Gastroesophageal sphincter (tissue), 4 donors: ENCODE measurements around the gene INAVA. TPM values are rescaled to one million over a fixed set of nuclear protein-coding genes. Genes with fewer than 3 reads are reported as not detected.

Source experiments
- ATAC-seq: fragments of 150-250 bp; one replicate; pipeline ENCODE4 v1.9.1; 2016; ENCODE audit warnings: mild to moderate bottlenecking, moderate library complexity
- H3K27ac ChIP-seq, 4 donors: fragments of 200-600 bp; sonication (generic) in 3 of 4; 1 replicate in 3 of 4; 2 replicates in 1 of 4; pipeline ENCODE4 v1.5.1; 2016 to 2019
- H3K27me3 ChIP-seq: fragments of 200-600 bp; sonication (generic); one replicate; pipeline ENCODE4 v1.5.1; 2019
- H3K36me3 ChIP-seq, 2 donors: fragments of 200-600 bp; sonication (generic); one replicate each; pipeline ENCODE4 v1.5.1; 2019; ENCODE audit warnings: control low read depth in 1 of 2
- H3K4me1 ChIP-seq, 3 donors: fragments of 200-600 bp; sonication (generic); 1 replicate in 2 of 3; 2 replicates in 1 of 3; pipeline ENCODE4 v1.5.1; 2016 to 2019; ENCODE audit warnings: control low read depth in 2 of 3
- H3K4me3 ChIP-seq, 2 donors: fragments of 200-600 bp; sonication (generic); one replicate each; pipeline ENCODE4 v1.5.1; 2019; ENCODE audit warnings: mild to moderate bottlenecking in 1 of 2, moderate library complexity in 1 of 2
- H3K9me3 ChIP-seq, 3 donors: fragments of 200-600 bp; sonication (generic); one replicate each; pipeline ENCODE4 v1.5.1; 2017 to 2019; ENCODE audit warnings: control low read depth in 2 of 3
- CTCF ChIP-seq, 4 experiments: fragments of 200-600 bp in 2 of 4; fragments of 450-650 bp in 2 of 4; sonication (generic) in 1 of 4; IDR thresholded peaks; one replicate each; pipeline ENCODE4 v1.5.1; 2017 to 2019; ENCODE audit warnings: antibody characterized with exemption in 4 of 4, mild to moderate bottlenecking in 2 of 4, moderate library complexity in 2 of 4
- EP300 ChIP-seq: sonication (generic); formaldehyde crosslinking; IDR thresholded peaks from one replicate; pipeline ENCODE4 v1.6.1; 2017; ENCODE audit warnings: antibody characterized with exemption, mild to moderate bottlenecking
- POLR2A ChIP-seq, 2 donors: fragments of 450-650 bp; IDR thresholded peaks; one replicate each; pipeline ENCODE4 v1.6.1; 2017; ENCODE audit warnings: antibody characterized with exemption in 2 of 2, mild to moderate bottlenecking in 2 of 2, moderate library complexity in 1 of 2
- POLR2AphosphoS5 ChIP-seq: sonication (generic); formaldehyde crosslinking; IDR thresholded peaks from one replicate; pipeline ENCODE4 v1.6.1; 2017; ENCODE audit warnings: antibody characterized with exemption
- WGBS, 2 donors: methylation state at CpG; one replicate each; pipeline ENCODE4 v1.1.5; 2018; ENCODE audit warnings: low coverage in 1 of 2; 5-methylcytosine and 5-hydroxymethylcytosine counted together
- total RNA-seq, 4 donors: library from RNA; depleted of rRNA; stranded (reverse); fragments of >200 nt; gene quantifications; one replicate each; pipeline ENCODE4 v1.1.0, GENCODE V29; 2016

The INAVA gene
- total RNA-seq, 4 donors from 2014 or later, result 0.47 to 2.9 TPM; not detected in 2

- TF ChIP-seq EP300 (no peak), CTCF (IDR thresholded peaks at IDR 0.05) (no peak), POLR2AphosphoS5 (no peak), POLR2A (IDR thresholded peaks at IDR 0.05) (no peak)
- no peaks in the 10 kb centered on the region for H3K4me1 ChIP-seq
- 88 to 94% methylated on average over 3 to 4 of the region's 5 CpGs for WGBS, 2 donors
- no peak for ATAC-seq
- H3K27ac ChIP-seq, result no peak overlapping the region
- peaks cover 2% of the 10 kb centered on the region for H3K27me3 ChIP-seq
- no peaks in the 10 kb centered on the region for H3K9me3 ChIP-seq
- H3K36me3 ChIP-seq, result no peaks in the 10 kb centered on the region
- H3K4me3 ChIP-seq, result no peak overlapping the region
These were observed 9.1 kb downstream of the INAVA start for GRCh38 chr1:200903793-200904192.

GRCh38 chr1:200904772-200905171 is 10.1 kb downstream of the INAVA start:
- Histone ChIP-seq H3K36me3 (no peaks in the 10 kb centered on the region), H3K4me3 (no peak overlapping the region), H3K9me3 (no peaks in the 10 kb centered on the region), H3K27me3 (peaks cover 5% of the 10 kb centered on the region), H3K27ac (no peak overlapping the region), H3K4me1 (no peaks in the 10 kb centered on the region)
- ATAC-seq, result no peak
- no peak for TF ChIP-seq CTCF (IDR thresholded peaks at IDR 0.05)
- TF ChIP-seq POLR2A (IDR thresholded peaks at IDR 0.05), result no peak
- no peak for TF ChIP-seq POLR2AphosphoS5
- TF ChIP-seq EP300, result no peak

GRCh38 chr1:200905411-200906052 is 10.8 kb downstream of the INAVA start:
- no peak for ATAC-seq
- Histone ChIP-seq H3K4me3 (no peak overlapping the region), H3K27ac (no peak overlapping the region), H3K4me1 (no peaks in the 10 kb centered on the region), H3K27me3 (peaks cover 5% of the 10 kb centered on the region), H3K9me3 (no peaks in the 10 kb centered on the region), H3K36me3 (no peaks in the 10 kb centered on the region)
- 69 to 76% methylated on average over 3 to 4 of the region's 4 CpGs for WGBS, 2 donors
- TF ChIP-seq CTCF (IDR thresholded peaks at IDR 0.05) (no peak), POLR2AphosphoS5 (no peak), EP300 (no peak), POLR2A (IDR thresholded peaks at IDR 0.05) (no peak)

GRCh38 chr1:200906491-200906890 is 11.8 kb downstream of the INAVA start:
- no peak overlapping the region for H3K27ac ChIP-seq
- H3K4me1 ChIP-seq, result no peaks in the 10 kb centered on the region
- H3K4me3 ChIP-seq, result no peak overlapping the region
- peaks cover 5% of the 10 kb centered on the region for H3K27me3 ChIP-seq
- no peak for ATAC-seq
- TF ChIP-seq EP300 (no peak), POLR2AphosphoS5 (no peak)
- H3K9me3 ChIP-seq, result no peaks in the 10 kb centered on the region
- 88 to 94% methylated on average over 2 of the region's 2 CpGs for WGBS, 2 donors
- H3K36me3 ChIP-seq, result no peaks in the 10 kb centered on the region

GRCh38 chr1:200907611-200908097 is 13.0 kb downstream of the INAVA start:
- WGBS, 2 donors, result 82 to 100% methylated on average over 3 to 4 of the region's 5 CpGs
- ATAC-seq, result no peak
- Histone ChIP-seq H3K36me3 (no peaks in the 10 kb centered on the region), H3K4me1 (no peaks in the 10 kb centered on the region), H3K4me3 (no peak overlapping the region), H3K9me3 (no peaks in the 10 kb centered on the region), H3K27ac (no peak overlapping the region), H3K27me3 (peaks cover 5% of the 10 kb centered on the region)
- TF ChIP-seq EP300 (no peak), CTCF (IDR thresholded peaks at IDR 0.05) (no peak), POLR2A (IDR thresholded peaks at IDR 0.05) (no peak), POLR2AphosphoS5 (no peak)
